Activated CD4-positive, alpha-beta T cell treated with anti-CD3 and anti-CD28 coated beads, Interleukin-2, amount 10 ng/mL, durations not matched to agents 24 days and 14 days (primary cell): Measurements from ENCODE around the gene ZNF793. TPM values are rescaled to one million over a fixed set of nuclear protein-coding genes. Genes with fewer than 3 reads are reported as not detected.

Experiments
- DNase-seq: peaks from one replicate; pipeline ENCODE4 v3.0.0; 2022
- H3K27ac Mint-ChIP-seq: one replicate; pipeline ENCODE4 v1.8.0; 2022; ENCODE audit warnings: mild to moderate bottlenecking, mixed read lengths
- H3K27me3 Mint-ChIP-seq: one replicate; pipeline ENCODE4 v1.8.0; 2022; ENCODE audit warnings: mixed read lengths
- H3K36me3 Mint-ChIP-seq: one replicate; pipeline ENCODE4 v1.8.0; 2022; ENCODE audit warnings: low read depth, mild to moderate bottlenecking, mixed read lengths
- H3K4me1 Mint-ChIP-seq: one replicate; pipeline ENCODE4 v1.8.0; 2021; ENCODE audit warnings: mixed read lengths
- H3K4me3 Mint-ChIP-seq: one replicate; pipeline ENCODE4 v1.8.0; 2022; ENCODE audit warnings: mild to moderate bottlenecking, moderate library complexity, mixed read lengths
- H3K9me3 Mint-ChIP-seq: one replicate; pipeline ENCODE4 v1.8.0; 2021; ENCODE audit warnings: mixed read lengths
- intact Hi-C: fragments of 100-400 bp; cut with micrococcal nuclease; formaldehyde crosslinking; loops from one replicate; pipeline ENCODE4 v1.15.1; 2023
- total RNA-seq: library from RNA; stranded (reverse); gene quantifications from 2 replicates; pipeline ENCODE4 v1.2.3, GENCODE V29; 2022

ZNF793 gene
- total RNA-seq, 1 donor from 2014 or later: 0.72 TPM

GRCh38 chr19:37511821-37512220, 5.1 kb downstream of the ZNF793 start:
- peaks cover 4% of the 10 kb centered on the region for H3K36me3 Mint-ChIP-seq
- no peak overlapping the region for H3K27ac Mint-ChIP-seq
- H3K9me3 Mint-ChIP-seq: peaks cover 21% of the 10 kb centered on the region
- intact Hi-C loops: no loop called here
- H3K27me3 Mint-ChIP-seq: no peaks in the 10 kb centered on the region
- no peak overlapping the region for H3K4me3 Mint-ChIP-seq
- no peak for DNase-seq
- no peaks in the 10 kb centered on the region for H3K4me1 Mint-ChIP-seq

- no peak for DNase-seq
- no peak overlapping the region for H3K27ac Mint-ChIP-seq
- no peaks in the 10 kb centered on the region for H3K27me3 Mint-ChIP-seq
- H3K9me3 Mint-ChIP-seq: peaks cover 26% of the 10 kb centered on the region
- H3K36me3 Mint-ChIP-seq: peaks cover 6% of the 10 kb centered on the region
- H3K4me1 Mint-ChIP-seq: no peaks in the 10 kb centered on the region
- intact Hi-C loops: no loop called here
- H3K4me3 Mint-ChIP-seq: no peak overlapping the region
These were observed 6.7 kb downstream of the ZNF793 start for GRCh38 chr19:37513397-37513796.

DNA sequence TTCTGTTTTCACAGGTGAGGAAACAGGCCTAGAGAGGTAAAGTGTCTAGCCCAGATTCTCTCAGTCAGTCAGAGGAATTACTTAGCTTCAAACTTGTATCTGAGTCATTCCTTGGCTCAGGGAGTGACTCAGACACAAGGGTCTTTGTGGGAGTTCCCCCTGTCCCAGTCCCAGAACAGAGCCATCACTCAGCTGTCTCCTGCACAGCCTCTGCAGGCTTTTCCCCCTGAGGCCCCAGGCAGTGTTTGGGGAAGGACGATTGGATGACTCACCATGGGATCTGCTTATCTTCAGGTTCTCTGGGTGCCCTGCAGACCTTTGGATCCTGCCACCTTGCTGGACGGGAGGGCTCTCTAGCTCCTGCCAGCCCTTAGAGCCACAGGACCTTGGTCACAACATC, 13.2 kb downstream of the ZNF793 start:
- Mint-ChIP-seq H3K9me3 (peaks cover 28% of the 10 kb centered on the region), H3K27me3 (no peaks in the 10 kb centered on the region), H3K36me3 (peaks cover 6% of the 10 kb centered on the region), H3K4me1 (no peaks in the 10 kb centered on the region), H3K4me3 (no peak overlapping the region), H3K27ac (no peak overlapping the region)
- DNase-seq: no peak
- intact Hi-C loops: no loop called here

DNA sequence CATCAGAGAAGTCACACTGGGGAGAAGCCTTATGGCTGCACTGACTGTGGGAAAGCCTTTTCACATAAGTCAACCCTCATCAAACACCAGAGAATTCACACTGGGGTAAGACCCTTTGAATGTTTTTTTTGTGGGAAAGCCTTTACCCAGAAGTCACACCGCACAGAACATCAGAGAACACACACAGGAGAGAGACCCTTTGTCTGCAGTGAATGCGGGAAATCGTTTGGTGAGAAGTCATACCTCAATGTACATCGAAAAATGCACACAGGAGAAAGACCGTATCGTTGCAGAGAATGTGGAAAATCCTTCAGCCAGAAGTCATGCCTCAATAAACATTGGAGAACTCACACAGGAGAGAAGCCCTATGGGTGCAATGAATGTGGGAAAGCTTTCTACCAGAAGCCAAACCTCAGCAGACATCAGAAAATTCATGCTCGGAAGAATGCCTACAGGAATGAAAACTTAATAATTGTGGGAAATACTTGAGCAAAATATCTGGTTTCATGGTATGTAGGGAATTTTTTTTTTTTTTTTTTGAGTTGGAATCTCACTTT, 30.7 kb downstream of the ZNF793 start:
- H3K4me3 Mint-ChIP-seq: no peak overlapping the region

DNA sequence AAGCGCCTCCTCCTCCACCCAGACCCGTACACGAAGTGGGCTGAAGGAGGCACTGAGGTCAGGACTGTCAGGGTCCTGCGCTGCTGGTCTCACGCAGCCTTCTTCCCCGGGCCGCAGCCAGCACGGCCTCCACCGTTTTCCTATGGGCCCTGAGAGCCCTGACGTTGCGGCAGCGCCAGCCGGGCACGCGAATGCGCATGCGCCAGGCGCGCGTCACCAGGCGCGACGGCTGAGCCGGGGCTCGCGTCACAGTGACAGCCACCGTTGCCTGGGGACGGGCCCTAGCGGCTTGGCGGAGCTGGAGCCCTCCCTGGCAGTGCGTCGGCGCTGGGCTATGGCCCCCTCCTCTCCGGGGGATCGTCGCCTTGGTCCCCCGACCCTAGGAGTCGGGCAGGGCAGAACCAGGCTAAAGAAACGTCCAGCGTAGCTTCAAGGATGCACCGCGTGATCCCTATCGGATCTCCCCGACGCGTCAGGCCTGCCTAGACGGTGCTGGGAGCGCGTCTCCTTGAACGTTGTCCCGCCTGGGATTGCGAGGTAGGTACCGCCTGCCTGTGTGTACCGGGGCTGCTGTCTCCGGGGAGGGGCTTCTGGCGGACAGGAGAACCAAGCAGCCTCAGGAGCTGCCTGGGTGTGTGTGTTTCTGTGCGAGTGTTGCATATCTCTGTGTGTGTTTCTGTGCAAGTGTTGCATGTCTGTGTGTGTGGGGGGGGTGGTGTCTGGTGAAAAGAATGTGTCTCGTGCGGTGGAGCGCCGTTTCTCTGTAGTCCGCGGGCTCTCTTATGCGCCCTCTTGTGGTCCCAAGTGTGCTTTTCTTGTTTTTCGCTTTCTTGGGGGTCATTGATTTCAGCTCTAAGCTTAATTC, 44.6 kb downstream of the ZNF793 start:
- Mint-ChIP-seq H3K4me3 (peak overlapping the region; percentile 89), H3K9me3 (peaks cover 25% of the 10 kb centered on the region)
- intact Hi-C loops: no loop called here

More for the DNA sequence above, 30.7 kb downstream of the ZNF793 start:
- peaks cover 18% of the 10 kb centered on the region for H3K36me3 Mint-ChIP-seq
- no peaks in the 10 kb centered on the region for H3K27me3 Mint-ChIP-seq
- H3K4me1 Mint-ChIP-seq: no peaks in the 10 kb centered on the region
- no peak overlapping the region for H3K27ac Mint-ChIP-seq
- H3K9me3 Mint-ChIP-seq: peaks cover 24% of the 10 kb centered on the region
- intact Hi-C loops: no loop called here
- DNase-seq: no peak

DNA sequence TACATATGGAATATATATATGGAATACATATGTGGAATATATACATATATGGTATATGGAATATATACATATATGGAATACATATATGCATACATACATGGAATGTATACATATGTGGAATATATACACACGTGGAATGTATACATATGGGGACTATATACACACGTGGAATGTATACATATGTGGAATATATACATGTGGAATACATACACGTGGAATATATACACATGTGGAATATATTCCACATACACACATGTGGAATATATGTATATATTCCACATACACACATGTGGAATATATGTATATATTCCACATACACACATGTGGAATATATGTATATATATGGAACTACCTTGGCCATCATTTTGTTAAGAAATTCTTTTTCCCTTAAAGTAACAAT, 56.8 kb downstream of the ZNF793 start:
- intact Hi-C loops: no loop called here
- H3K4me1 Mint-ChIP-seq: no peaks in the 10 kb centered on the region
- no peak overlapping the region for H3K4me3 Mint-ChIP-seq
- H3K27me3 Mint-ChIP-seq: no peaks in the 10 kb centered on the region
- peaks cover 18% of the 10 kb centered on the region for H3K36me3 Mint-ChIP-seq
- DNase-seq: no peak
- H3K9me3 Mint-ChIP-seq: peaks cover 25% of the 10 kb centered on the region
- no peak overlapping the region for H3K27ac Mint-ChIP-seq

More for the DNA sequence above, 44.6 kb downstream of the ZNF793 start:
- H3K27ac Mint-ChIP-seq: peak overlapping the region; percentile 86
- H3K4me1 Mint-ChIP-seq: peaks cover 4% of the 10 kb centered on the region
- DNase-seq: peak; percentile 86
- peaks cover 9% of the 10 kb centered on the region for H3K36me3 Mint-ChIP-seq
- no peaks in the 10 kb centered on the region for H3K27me3 Mint-ChIP-seq

- no peak for DNase-seq
- H3K27ac Mint-ChIP-seq: no peak overlapping the region
- H3K36me3 Mint-ChIP-seq: peaks cover 21% of the 10 kb centered on the region
- H3K4me3 Mint-ChIP-seq: no peak overlapping the region
- no peaks in the 10 kb centered on the region for H3K27me3 Mint-ChIP-seq
- H3K4me1 Mint-ChIP-seq: no peaks in the 10 kb centered on the region
- intact Hi-C loops: no loop called here
- H3K9me3 Mint-ChIP-seq: peaks cover 26% of the 10 kb centered on the region
These were observed 58.1 kb downstream of the ZNF793 start for GRCh38 chr19:37564624-37565369.

- no peak for DNase-seq
- H3K4me3 Mint-ChIP-seq: no peak overlapping the region
- no peaks in the 10 kb centered on the region for H3K4me1 Mint-ChIP-seq
- no peaks in the 10 kb centered on the region for H3K27me3 Mint-ChIP-seq
- H3K9me3 Mint-ChIP-seq: peaks cover 29% of the 10 kb centered on the region
- intact Hi-C loops: no loop called here
- H3K36me3 Mint-ChIP-seq: peaks cover 21% of the 10 kb centered on the region
- no peak overlapping the region for H3K27ac Mint-ChIP-seq
These were observed 58.6 kb downstream of the ZNF793 start for GRCh38 chr19:37565370-37565669.

GRCh38 chr19:37572203-37572602, 65.5 kb downstream of the ZNF793 start:
- H3K27me3 Mint-ChIP-seq: no peaks in the 10 kb centered on the region
- H3K9me3 Mint-ChIP-seq: peaks cover 30% of the 10 kb centered on the region
- peaks cover 9% of the 10 kb centered on the region for H3K36me3 Mint-ChIP-seq
- intact Hi-C loops: no loop called here
- no peak overlapping the region for H3K4me3 Mint-ChIP-seq
- DNase-seq: no peak
- no peaks in the 10 kb centered on the region for H3K4me1 Mint-ChIP-seq
- no peak overlapping the region for H3K27ac Mint-ChIP-seq

DNA sequence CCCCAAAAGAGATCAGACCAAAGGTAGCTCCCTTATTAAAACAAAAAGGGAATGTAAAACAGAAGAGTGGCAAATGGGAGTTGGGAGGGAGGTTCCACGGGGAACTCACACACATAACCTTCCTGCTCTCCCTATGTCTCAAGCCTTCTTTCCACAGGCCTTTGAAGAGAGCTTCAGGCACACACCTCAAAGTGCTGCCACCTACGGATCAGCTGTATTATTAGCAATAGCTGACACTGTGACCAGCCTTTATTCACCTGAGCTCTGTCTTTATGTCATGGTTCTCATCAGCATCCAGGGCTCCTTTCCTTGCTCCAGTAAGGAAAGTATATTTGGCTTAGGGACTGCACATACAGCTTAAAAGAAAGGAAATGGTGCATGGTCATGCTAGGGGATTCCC, 76.6 kb downstream of the ZNF793 start:
- Mint-ChIP-seq H3K27ac (no peak overlapping the region), H3K9me3 (peaks cover 11% of the 10 kb centered on the region), H3K4me3 (no peak overlapping the region), H3K4me1 (no peaks in the 10 kb centered on the region), H3K36me3 (peaks cover 14% of the 10 kb centered on the region), H3K27me3 (no peaks in the 10 kb centered on the region)
- intact Hi-C loops: no loop called here
- no peak for DNase-seq

Other genes with a start within 250 kb of the ZNF793 start
- 3.5 and 4.9 TPM in 2 replicates for gene ZNF527, start 135.8 kb upstream of the ZNF793 start, total RNA-seq
- gene ZNF569, start 39.5 kb upstream of the ZNF793 start, total RNA-seq: 3.4 and 3.5 TPM in 2 replicates
- gene ZNF570, start 37.6 kb upstream of the ZNF793 start, total RNA-seq: 2.2 and 3.6 TPM in 2 replicates
- gene ZNF571, start 87.9 kb downstream of the ZNF793 start, total RNA-seq: 0.47 and 1.1 TPM in 2 replicates
- gene ZNF540, start 87.9 kb downstream of the ZNF793 start, total RNA-seq: 0.38 and 0.49 TPM in 2 replicates
- 9.6 and 11.3 TPM in 2 replicates for gene ZFP30, start 148.5 kb downstream of the ZNF793 start, total RNA-seq
- gene ZNF607, start 212.8 kb downstream of the ZNF793 start, total RNA-seq: 2.8 and 3.4 TPM in 2 replicates